PC-9 (cell line): ENCODE data around the gene AGTPBP1. TPM values are rescaled to one million over a fixed set of nuclear protein-coding genes. Genes with fewer than 3 reads are reported as not detected.
A peak's percentile ranks its signal among the peaks of the same experiment; 100 is the strongest.

Experiments
- BruUV-seq: library from RNA; stranded (reverse); fragments of 400-500 nt; replicated peaks from 2 replicates; lab custom pipeline; 2021; lab: Mats Ljungman, UMichigan
- CTCF ChIA-PET: fragments of 300-600 bp; sonication (Branson Sonifier 250); formaldehyde crosslinking; loops from one replicate; lab custom pipeline; 2022; ENCODE audit warnings: antibody characterized with exemption; lab: Charles Lee
- POLR2A ChIA-PET: fragments of 300-600 bp; sonication (Branson Sonifier 250); formaldehyde crosslinking; loops from one replicate; lab custom pipeline; 2022; ENCODE audit warnings: antibody characterized with exemption; ENCODE audit not compliant: unreplicated experiment; lab: Charles Lee
- DNase-seq, 2 experiments: peaks; one replicate each; pipeline versions ENCODE4 v3.0.0 to v3.0.0-alpha.2; 2015 to 2022; ENCODE audit warnings: mixed read lengths in 1 of 2
- H2AFZ ChIP-seq: fragments of 200-600 bp; sonication (generic); 2 replicates; pipeline ENCODE4 v1.8.1; 2017; ENCODE audit warnings: antibody characterized with exemption
- H3F3A ChIP-seq: fragments of 200-600 bp; sonication (generic); 2 replicates; pipeline ENCODE4 v1.8.1; 2017; ENCODE audit warnings: antibody characterized with exemption, mild to moderate bottlenecking, low read depth; ENCODE audit not compliant: insufficient read depth
- H3K27ac ChIP-seq: fragments of 200-600 bp; sonication (generic); 2 replicates; pipeline ENCODE4 v1.6.1; 2016; ENCODE audit warnings: mixed run types
- H3K27me3 ChIP-seq: fragments of 200-600 bp; sonication (generic); 2 replicates; pipeline ENCODE4 v1.6.1; 2016; ENCODE audit warnings: low read depth, mixed run types; ENCODE audit not compliant: insufficient read depth
- H3K36me3 ChIP-seq: fragments of 200-600 bp; sonication (generic); 2 replicates; pipeline ENCODE4 v1.6.1; 2016; ENCODE audit warnings: low read depth, mixed run types
- H3K4me1 ChIP-seq: fragments of 200-600 bp; sonication (generic); replicated peaks from 2 replicates; pipeline ENCODE4 v1.6.1; 2016; ENCODE audit warnings: mixed run types; ENCODE audit not compliant: insufficient read depth
- H3K4me2 ChIP-seq: fragments of 200-600 bp; sonication (generic); 2 replicates; pipeline ENCODE4 v1.6.1; 2017; ENCODE audit warnings: mixed run types
- H3K4me3 ChIP-seq: fragments of 200-600 bp; sonication (generic); 2 replicates; pipeline ENCODE4 v1.6.1; 2016; ENCODE audit warnings: mixed run types
- H3K79me2 ChIP-seq: fragments of 200-600 bp; sonication (generic); 2 replicates; pipeline ENCODE4 v1.6.1; 2017; ENCODE audit warnings: low read depth, mixed run types
- H3K9me2 ChIP-seq: fragments of 200-600 bp; sonication (generic); 2 replicates; pipeline ENCODE4 v1.8.1; 2017; ENCODE audit warnings: mild to moderate bottlenecking; ENCODE audit not compliant: insufficient read depth
- H3K9me3 ChIP-seq: fragments of 200-600 bp; sonication (generic); 2 replicates; pipeline ENCODE4 v1.8.1; 2016; ENCODE audit warnings: low read depth; ENCODE audit not compliant: insufficient read depth
- H4K20me1 ChIP-seq: fragments of 200-600 bp; sonication (generic); 2 replicates; pipeline ENCODE4 v1.8.1; 2017; ENCODE audit not compliant: insufficient read depth
- EZH2 ChIP-seq: fragments of 200-600 bp; sonication (generic); IDR thresholded peaks from 2 replicates; pipeline ENCODE4 v1.8.0; 2017; ENCODE audit warnings: antibody characterized with exemption, low read depth
- intact Hi-C: fragments of 100-400 bp; cut with micrococcal nuclease; formaldehyde crosslinking; loops from one replicate; pipeline ENCODE4 v1.10.0; 2022; ENCODE audit not compliant: unreplicated experiment
- total RNA-seq: library from RNA; stranded (reverse); gene quantifications from 2 replicates; pipeline ENCODE4 v1.2.3, GENCODE V29; 2021
- TF ChIP-seq, protein P1 (sequence below): fragments of 200-600 bp; sonication (generic); conservative IDR thresholded peaks from 2 replicates; pipeline ENCODE4 v1.6.1; 2017; ENCODE audit warnings: mixed run types, antibody characterized with exemption, mild to moderate bottlenecking, moderate library complexity

The AGTPBP1 gene
- total RNA-seq, 1 experiment from 2014 or later: 19.8 TPM

DNA sequence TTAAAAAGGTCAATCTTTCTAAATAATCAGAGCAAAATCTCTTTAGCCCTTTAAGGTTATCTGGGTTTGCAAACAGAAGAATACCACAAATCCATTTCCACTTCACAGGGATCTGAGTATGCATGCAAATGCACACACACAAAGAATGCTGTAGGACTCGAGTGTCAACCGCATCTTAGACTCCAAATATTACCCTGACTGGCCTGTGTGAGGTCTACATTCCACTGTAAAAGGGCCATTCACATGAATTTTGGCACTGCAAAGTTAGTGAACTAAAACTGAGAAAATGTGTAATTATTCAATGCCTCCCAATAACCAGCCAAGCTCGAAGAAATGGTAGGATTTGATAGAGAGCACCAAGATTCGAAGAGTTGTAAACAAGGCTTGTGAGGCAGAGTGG, 199.9 kb downstream of the AGTPBP1 start:
- Histone ChIP-seq H3K4me1 (no peaks in the 10 kb centered on the region), H3K27ac (no peak overlapping the region), H3F3A (no peaks in the 10 kb centered on the region), H3K36me3 (no peaks in the 10 kb centered on the region), H3K9me2 (no peaks in the 10 kb centered on the region), H3K79me2 (no peaks in the 10 kb centered on the region), H3K4me3 (no peak overlapping the region), H3K4me2 (no peak overlapping the region), H2AFZ (no peak overlapping the region), H3K9me3 (no peaks in the 10 kb centered on the region), H3K27me3 (no peaks in the 10 kb centered on the region), H4K20me1 (no peaks in the 10 kb centered on the region)
- DNase-seq: no peak
- POLR2A ChIA-PET: no interaction called here
- intact Hi-C loops: no loop called here
- no TSS peak for BruUV-seq
- CTCF ChIA-PET: no interaction called here
- TF ChIP-seq EZH2: no peak
- TF ChIP-seq, protein P1, sequence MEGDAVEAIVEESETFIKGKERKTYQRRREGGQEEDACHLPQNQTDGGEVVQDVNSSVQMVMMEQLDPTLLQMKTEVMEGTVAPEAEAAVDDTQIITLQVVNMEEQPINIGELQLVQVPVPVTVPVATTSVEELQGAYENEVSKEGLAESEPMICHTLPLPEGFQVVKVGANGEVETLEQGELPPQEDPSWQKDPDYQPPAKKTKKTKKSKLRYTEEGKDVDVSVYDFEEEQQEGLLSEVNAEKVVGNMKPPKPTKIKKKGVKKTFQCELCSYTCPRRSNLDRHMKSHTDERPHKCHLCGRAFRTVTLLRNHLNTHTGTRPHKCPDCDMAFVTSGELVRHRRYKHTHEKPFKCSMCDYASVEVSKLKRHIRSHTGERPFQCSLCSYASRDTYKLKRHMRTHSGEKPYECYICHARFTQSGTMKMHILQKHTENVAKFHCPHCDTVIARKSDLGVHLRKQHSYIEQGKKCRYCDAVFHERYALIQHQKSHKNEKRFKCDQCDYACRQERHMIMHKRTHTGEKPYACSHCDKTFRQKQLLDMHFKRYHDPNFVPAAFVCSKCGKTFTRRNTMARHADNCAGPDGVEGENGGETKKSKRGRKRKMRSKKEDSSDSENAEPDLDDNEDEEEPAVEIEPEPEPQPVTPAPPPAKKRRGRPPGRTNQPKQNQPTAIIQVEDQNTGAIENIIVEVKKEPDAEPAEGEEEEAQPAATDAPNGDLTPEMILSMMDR: no peak

DNA sequence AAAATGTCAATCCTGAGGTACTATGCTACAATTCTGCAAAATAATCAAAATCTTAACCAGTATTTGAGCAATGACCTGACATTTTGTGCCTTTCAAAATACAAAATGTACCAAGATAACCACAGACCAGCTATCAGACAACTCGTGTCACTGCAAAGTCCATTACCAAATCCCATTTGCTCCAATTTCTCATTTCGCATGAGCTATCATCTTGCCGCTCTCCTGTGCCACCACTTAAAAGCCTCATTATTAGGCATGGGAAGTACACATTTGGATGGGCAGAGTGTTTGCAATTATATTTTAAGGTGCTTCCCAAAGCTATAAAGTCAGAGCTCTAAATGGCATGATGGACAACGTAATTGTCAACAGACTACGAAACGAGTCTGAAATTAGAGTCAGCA, 205.2 kb downstream of the AGTPBP1 start:
- Histone ChIP-seq H3K27me3 (0 out of 2 replicates have a peak, but pooled peaks cover 2% of the 10 kb centered on the region), H2AFZ (no peak overlapping the region), H3K79me2 (no peaks in the 10 kb centered on the region), H3K36me3 (no peaks in the 10 kb centered on the region), H3K27ac (no peak overlapping the region), H4K20me1 (no peaks in the 10 kb centered on the region), H3K9me3 (no peaks in the 10 kb centered on the region), H3K4me1 (no peaks in the 10 kb centered on the region), H3K9me2 (no peaks in the 10 kb centered on the region), H3K4me2 (no peak overlapping the region), H3K4me3 (no peak overlapping the region), H3F3A (no peaks in the 10 kb centered on the region)
- POLR2A ChIA-PET: no interaction called here
- no peak for TF ChIP-seq EZH2
- TF ChIP-seq, protein P1: no peak
- no peak for DNase-seq
- CTCF ChIA-PET: no interaction called here
- intact Hi-C loops: no loop called here
- no TSS peak for BruUV-seq

DNA sequence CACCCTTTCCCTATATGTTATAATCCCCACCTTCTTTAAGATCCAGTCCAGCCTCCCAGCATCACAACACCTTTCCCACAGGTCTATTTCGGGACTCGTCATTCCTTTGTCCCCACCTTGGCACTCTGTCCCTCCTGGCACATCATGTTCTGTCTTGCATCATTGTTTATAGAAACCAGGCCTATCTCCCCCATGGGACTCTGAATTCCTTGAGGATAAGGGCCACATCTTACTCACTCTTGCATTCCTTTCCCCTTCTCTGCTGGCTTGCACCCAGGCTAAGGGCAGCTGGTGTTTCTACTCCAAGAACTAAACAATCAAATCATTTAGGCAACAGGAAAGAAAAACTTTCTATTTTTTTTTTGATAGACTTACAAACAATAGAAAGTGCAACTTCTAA, 205.7 kb downstream of the AGTPBP1 start:
- Histone ChIP-seq H3K27me3 (0 out of 2 replicates have a peak, but pooled peaks cover 5% of the 10 kb centered on the region), H3K36me3 (no peaks in the 10 kb centered on the region), H2AFZ (no peak overlapping the region), H3F3A (no peaks in the 10 kb centered on the region), H4K20me1 (no peaks in the 10 kb centered on the region), H3K9me2 (no peaks in the 10 kb centered on the region), H3K4me2 (no peak overlapping the region), H3K79me2 (no peaks in the 10 kb centered on the region), H3K9me3 (no peaks in the 10 kb centered on the region), H3K4me3 (no peak overlapping the region), H3K4me1 (no peaks in the 10 kb centered on the region), H3K27ac (no peak overlapping the region)
- BruUV-seq: no TSS peak
- peak; percentile 20 to 46 for DNase-seq
- ChIA-PET POLR2A (no interaction called here), CTCF (no interaction called here)
- intact Hi-C loops: no loop called here
- no peak for TF ChIP-seq EZH2
- TF ChIP-seq, protein P1: no peak
